CD4-positive, alpha-beta T cell treated with Interleukin-17A for 1 hour (primary cell): ENCODE results near the gene SLC25A44.
A peak's percentile ranks its signal among the peaks of the same experiment; 100 is the strongest.
"Not testable (repeated sequence)": the region's sequence is repeated elsewhere in the genome, so short reads cannot be mapped to it uniquely, and the experiment has no call there.

Experiments used
- DNase-seq: peaks from one replicate; pipeline ENCODE4 v3.0.0-alpha.2; 2020

The SLC25A44 gene

DNA sequence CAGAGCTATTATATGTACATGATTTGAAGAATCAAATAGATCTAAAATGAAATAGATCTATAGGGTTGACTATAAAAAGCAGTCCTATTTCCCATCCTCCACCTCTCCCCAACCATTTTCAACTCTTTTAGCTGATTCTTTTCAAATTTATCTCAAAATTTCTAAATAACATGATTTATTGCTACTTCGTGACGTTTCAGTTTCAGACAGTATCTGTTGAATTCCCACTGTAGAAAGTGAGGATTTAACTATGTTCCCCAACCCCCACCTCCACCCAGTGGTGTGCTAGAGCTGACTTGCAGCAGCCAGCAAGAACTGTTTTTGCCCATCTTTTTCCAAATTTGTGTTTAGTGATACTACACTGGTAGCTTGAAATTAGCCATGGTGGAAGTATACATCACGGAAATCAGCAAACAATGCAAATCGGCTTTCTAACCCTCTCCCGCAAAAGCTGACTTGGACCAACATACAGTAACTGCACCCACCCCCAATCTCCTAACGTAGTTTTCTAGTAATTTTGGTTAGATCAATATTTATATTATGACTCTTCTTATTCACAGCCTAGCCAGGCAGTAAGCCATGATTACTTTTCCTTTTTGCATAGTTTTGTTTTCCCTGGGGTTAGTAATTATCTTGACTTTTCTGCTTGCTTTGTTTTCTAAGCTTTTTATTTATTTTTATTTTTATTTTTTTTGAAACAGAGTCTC, 29.6 kb upstream of the SLC25A44 start:
- DNase-seq: no peak

DNA sequence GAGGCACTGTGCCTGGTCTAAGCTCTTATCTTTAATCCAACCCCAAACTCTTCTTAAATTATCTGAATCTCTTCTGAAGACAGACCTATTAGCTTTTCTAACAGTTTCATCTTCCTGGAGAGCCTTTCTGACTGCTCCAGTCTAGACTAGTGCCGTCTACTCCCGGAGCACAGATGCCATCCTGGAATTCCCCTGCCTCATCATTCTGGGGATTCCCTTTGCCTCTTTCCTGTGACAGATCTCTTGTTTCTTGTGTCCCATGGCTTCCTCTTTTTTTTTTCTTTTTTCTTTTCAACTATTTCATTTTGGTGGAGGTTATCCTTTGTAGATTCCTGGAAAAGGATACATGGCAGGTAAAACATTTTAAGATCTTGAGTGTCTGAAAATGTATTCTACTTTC, 28.8 kb upstream of the SLC25A44 start:
- no peak for DNase-seq

DNA sequence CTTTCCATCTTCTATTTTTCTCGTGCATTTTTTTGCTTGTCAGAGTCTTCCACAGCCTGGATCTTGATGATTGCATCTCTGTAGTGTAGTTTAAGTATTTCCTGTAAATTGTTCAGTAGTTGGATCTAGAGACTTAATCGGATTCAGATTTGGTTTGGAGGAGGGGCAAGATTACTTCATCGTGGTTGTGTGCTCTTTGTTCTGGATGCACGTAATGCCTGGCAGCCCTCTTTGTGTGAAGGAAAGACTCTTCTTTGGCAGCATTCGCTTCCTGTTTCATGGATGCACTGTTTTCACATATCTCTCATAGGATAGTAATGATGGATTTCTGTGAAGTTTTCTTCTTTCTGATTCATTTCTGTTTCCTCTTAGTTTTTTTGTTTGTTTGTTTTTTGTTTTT, 26.4 kb upstream of the SLC25A44 start:
- no peak for DNase-seq

DNA sequence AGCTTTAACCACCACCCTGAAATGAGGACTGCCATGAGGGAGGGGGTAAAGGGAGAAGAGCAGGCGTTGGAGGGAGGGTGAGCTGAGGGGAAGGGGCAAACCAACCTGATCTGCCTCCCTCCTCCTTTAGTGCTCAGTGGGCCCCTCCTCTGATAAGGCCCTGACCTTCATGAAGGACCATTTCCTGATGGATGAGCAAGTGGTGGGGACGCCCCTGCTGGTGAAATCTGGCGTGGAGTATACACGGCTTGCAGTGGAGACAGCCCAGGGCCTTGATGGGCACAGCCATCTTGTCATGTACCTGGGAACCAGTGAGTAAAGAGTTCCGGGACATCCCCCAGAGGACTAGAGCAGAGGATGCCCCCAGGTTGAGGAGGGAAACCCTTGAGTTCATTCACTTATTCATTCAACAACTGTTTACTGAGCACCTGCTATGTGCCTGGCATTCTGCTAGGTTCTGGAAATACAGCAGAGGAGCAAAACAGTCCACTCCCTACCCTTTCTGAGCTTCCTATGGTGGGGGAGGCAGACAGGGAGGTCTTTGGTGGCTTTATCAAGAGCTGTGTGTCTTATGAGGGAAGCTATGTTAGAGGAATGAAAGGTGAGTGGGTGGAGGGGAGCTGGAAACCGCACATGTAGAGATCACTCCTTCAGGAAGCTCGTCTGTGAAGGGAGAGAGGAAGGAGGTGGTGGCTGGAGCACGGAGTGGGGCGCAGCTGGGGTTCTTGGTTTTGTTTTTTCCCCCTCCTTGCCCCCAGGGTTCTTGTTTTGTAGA, 21.0 kb upstream of the SLC25A44 start:
- DNase-seq: no peak

DNA sequence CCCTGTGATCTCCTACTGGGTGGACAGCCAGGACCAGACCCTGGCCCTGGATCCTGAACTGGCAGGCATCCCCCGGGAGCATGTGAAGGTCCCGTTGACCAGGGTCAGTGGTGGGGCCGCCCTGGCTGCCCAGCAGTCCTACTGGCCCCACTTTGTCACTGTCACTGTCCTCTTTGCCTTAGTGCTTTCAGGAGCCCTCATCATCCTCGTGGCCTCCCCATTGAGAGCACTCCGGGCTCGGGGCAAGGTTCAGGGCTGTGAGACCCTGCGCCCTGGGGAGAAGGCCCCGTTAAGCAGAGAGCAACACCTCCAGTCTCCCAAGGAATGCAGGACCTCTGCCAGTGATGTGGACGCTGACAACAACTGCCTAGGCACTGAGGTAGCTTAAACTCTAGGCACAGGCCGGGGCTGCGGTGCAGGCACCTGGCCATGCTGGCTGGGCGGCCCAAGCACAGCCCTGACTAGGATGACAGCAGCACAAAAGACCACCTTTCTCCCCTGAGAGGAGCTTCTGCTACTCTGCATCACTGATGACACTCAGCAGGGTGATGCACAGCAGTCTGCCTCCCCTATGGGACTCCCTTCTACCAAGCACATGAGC, 17.2 kb upstream of the SLC25A44 start:
- no peak for DNase-seq

DNA sequence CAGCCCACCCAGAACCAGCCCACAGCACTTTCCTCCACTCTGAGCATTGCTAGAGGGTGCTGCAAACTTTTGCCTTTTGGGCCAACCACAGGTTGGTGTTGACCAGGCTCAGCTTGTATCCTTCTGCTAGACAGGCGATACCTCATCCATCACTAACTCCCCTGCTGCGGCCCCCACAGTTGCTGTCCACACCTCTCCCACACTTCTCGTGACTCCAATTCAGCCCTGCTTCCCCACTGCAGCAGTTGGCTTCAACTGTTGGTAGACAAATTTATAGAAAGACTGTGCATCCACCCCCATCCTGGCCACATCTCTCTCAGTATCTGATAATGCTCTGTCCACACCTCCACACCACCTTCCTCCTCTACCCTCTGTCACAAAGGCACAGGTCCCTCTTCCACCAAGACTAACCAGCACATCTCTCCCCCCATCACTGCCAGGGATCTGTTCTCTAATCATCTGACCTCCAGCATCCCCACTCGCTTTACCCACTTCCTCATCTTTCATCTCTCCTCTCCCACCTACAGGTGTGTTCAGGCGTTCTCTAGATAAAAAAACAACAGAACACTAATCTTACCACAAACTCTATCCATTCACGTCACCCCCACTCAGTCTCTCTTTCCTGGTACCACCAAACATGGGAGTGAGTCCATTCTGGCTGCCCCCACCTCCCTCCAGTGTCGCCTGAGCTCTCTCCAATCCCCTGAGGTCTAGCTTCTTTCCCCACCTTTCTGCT, 15.8 kb upstream of the SLC25A44 start:
- DNase-seq: peak; percentile 18

DNA sequence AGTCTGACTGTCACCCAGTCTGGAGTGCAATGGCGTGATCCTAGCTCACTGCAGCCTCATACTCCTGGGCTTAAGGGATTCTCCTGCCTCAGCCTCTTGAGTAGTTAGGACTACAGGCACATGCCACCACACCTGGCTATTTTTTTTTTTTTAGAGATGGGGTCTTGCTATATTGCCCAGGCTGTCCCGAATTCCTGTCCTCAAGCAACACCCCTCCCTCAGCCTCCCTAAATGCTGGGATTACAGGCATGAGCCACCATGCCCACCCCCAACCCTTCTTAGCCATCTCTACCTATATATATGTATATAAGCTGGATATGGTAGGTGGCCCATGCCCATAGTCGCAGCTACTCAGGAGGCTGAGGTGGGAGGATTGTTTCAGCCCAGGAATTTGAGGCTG, 13.4 kb upstream of the SLC25A44 start:
- DNase-seq: no peak

DNA sequence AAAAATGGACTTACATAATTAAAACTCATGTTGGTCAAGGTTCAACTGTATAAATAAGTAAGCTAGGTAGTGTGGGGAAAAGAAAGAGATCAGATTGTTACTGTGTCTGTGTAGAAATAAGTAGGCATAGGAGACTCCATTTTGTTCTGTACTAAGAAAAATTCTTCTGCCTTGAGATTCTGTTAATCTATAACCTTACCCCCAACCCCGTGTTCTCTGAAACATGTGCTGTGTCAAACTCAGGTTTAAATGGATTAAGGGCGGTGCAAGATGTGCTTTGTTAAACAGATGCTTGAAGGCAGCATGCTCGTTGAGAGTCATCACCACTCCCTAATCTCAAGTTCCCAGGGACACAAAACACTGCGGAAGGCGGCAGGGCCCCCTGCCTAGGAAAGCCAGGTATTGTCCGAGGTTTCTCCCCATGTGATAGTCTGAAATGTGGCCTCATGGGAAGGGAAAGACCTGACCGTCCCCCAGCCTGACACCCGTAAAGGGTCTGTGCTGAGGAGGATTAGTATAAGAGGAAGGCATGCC, 12.4 kb upstream of the SLC25A44 start:
- DNase-seq: not testable (repeated sequence)

DNA sequence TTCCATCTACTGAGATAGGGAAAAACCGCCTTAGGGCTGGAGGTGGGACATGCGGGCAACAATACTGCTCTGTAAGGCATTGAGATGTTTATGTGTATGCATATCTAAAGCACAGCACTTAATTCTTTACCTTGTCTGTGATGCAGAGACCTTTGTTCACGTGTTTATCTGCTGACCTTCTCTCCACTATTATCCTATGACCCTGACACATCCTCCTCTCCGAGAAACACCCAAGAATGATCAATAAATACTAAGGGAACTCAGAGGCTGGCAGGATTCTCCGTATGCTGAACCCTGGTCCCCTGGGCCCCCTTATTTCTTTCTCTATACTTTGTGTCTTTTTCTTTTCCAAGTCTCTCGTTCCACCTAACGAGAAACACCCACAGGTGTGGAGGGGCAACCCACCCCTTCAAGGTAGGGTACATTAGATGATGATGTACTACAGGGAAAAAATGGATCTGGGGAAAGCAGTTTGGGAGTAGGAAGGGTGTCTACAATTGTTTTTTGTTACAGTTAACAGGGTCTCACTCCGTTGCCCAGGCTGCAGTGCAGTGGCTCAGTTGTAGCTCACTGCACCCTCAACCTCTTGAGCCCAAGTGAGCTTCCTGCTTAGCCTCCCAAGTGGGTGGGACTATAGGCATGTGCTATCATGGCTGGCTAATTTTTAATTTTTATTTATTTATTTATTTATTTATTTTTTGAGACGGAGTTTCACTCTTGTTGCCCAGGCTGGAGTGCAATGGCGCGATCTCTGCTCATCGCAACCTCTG, 11.7 kb upstream of the SLC25A44 start:
- DNase-seq: not testable (repeated sequence)

DNA sequence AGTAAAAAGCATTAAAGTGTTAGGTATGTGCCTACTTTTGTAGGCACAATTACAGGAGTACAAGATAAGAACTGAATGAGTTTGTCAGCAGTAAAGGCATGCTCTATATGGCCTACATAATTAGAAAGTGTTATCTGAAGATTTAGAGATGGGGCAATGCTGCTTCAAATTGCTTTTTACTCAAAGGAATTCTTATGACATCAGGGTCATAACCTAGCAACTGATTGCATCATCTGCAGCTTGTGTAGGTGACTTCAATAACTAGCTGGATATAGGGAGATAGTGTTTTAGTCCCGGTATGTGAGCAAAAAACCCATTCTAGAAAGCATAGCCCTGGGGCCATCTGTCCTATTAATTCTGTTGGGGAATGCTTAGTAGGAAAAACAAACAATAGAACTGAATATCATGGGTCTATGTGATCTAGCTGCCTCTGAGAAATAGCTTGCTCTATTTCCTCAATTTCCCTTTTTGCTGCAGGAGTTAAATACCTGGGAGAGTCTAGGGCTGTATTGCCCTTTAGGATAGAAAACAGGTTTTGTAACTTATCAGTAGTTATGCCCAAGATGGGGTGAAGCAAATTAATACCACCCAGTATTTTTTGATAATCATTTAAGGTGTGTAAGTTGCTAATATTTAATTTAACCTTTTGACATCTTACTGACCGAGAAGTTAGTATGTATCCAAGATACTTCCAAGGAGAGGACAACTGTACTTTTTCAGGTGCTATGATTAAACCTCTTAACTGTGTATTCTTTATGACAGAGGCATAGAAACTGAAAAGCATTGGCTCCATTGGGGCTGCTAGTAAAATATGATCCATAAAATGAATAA, 7.3 kb upstream of the SLC25A44 start:
- not testable (repeated sequence) for DNase-seq

DNA sequence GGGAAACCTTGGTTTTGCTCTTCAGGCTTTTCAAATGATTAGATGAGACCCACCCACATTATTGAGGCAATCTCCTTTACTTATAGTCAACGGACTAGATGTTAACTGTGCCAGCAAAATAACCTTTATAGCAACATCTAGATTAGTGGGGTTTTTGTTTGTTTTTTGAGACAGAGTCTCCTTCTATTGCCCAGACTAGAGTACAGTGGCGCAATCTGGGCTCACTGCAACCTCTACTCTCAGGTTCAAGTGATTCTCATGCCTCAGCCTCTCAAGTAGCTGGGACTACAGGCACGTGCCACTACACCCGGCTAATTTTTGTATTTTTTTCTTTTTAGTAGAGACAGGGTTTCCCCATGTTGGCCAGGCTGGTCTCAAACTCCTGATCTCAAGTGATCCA, 3.6 kb upstream of the SLC25A44 start:
- not testable (repeated sequence) for DNase-seq

DNA sequence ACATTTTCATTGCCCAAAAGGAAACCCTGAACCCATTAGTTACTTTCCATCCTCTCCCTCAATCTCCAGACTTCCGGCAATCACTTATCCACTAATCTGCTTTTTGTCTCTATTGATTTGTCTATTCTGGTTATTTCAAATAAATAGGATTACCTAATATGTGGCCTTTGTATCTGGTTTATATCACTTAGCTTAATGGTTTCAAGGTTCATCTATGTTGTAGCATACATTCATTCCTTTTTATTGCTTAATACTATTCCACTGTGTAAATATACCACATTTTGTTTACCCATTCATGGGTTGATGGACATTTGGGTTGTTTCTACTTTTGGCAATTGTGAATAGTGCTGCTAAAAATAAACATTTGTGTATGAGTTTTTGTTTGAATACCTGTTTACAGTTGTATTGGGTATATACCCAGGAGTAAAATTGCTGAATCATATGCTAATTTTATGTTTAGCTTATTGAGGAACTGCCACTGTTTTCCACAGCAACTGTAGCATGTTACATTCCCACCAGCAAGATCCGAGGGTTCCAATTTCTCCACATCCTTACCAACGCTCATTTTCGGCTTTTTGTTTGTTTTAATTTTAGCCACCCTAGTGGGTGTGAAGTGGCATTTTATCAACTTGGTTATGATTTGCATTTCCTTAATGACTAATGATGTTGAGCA, 2.5 kb upstream of the SLC25A44 start:
- DNase-seq: no peak

DNA sequence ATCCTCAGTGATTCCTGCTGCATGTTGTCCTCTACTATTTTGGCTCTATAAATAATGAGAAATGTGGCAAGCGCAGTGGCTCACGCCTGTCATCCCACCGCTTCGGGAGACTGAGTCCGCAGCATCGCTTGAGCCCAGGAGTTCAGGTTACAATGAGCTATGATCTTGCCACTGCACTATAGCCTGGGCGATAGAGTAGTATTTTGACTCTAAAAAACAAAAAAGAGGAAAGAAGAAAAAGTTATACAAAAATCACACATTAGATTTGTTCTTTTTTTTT, 756 bp upstream of the SLC25A44 start:
- DNase-seq: no peak

DNA sequence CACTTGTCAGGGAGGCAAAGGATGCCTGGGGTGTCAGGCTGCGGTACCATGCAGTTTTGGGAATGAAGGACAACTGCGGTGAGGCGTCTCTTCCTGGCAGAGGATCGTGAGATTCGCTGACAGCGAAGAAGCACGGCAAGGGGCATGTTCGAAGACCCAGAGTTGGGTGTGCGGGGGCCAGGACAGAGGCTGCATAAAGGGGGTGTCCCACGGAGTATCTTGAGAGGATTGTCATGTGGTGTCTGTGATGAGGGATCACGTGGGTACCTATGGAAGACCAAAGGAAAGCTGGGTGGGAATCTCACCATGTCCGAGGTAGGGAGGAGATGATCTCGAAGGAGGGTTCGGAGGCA, 372 bp downstream of the SLC25A44 start:
- no peak for DNase-seq

DNA sequence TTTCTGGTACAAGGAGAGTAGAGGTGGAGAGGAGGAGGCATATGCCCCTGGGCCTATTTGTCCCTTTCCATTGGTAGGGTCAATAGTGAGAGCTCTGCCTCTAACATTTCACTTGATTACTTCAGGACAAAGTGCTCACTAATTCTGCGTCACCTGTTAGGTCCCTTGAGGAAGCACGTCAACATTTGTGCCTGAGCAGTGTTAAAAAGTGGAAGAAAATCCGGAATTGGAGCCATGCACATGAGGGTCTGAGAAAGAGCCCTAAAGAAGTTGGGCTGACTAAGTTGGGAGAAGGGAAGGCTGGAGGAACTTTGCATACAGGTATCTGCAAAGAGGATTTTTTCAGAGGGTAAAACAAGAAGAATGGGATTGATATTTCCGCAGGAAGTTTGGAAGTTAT, 1.9 kb downstream of the SLC25A44 start:
- no peak for DNase-seq

DNA sequence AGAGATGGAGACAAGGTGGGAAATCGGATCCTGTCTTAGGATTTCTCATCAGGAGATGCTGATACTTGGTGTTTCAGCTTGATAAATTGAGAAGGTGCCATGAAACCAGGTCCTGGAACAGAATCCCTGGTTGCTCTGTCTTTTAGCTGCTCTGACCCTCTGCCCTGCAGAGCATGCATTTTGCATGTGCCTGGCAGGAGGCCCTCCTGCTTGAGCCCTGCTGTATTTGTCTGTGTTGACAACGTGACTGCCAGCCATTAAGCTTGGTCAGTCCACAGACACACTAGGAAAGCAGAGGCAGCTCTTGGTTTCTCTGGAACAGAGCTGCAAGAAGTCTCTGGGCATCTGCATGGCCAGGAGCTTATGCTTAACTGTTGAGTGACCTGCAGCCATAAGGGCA, 2.5 kb downstream of the SLC25A44 start:
- no peak for DNase-seq

DNA sequence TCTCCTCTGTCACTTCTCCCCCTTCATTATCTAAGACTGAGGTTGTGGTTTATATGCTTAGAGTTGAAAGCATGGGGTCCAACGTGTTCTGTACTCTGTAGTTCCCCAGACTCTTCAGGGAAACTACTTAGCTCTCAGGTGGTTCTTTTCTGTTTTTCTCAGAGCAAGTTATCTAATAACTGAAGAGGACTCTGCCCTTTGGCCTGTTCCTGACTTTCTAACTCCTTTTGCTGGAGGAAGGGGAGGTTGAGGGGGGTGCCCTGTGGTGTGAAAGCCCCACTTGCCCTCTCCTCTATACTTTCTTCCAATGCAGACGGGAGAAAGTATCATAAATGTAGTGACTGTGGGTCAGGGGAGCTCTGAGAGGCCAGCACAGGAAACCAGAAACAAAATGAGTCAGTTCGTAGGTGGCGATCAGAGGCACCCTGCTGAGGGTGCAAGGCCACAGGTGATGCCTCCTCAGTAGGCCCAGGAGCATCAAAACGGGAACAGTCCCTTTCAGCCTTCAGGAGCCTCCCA, 5.0 kb downstream of the SLC25A44 start:
- no peak for DNase-seq

DNA sequence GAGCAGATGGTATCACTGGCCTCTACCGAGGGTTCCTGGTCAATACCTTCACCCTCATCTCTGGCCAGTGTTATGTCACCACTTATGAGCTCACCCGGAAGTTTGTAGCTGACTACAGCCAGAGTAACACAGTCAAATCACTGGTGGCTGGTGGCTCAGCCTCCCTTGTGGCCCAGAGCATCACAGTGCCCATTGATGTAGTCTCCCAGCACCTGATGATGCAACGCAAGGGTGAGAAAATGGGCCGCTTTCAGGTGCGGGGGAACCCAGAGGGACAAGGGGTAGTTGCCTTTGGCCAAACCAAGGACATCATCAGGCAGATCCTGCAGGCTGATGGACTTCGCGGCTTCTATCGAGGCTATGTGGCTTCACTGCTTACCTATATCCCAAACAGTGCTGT, 6.1 kb downstream of the SLC25A44 start:
- DNase-seq: no peak

DNA sequence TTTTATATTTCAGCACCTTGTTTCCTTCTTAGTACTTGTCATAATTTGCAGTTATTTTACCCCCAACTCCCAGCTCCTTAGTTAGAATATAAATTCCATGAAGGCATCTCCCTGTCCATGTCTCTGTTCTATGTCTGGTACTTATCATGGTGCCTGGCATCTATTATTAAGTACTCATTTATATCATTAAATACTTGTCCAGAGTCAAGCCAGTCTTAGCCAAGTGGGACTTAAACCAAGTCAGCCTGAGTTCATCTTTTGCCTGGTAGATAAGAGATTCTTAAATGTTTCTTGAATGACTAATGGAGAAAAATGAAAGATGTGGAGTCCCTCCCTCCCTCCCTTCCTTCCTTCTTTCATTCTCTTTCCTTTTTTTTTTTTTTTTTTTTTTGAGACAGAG, 9.4 kb downstream of the SLC25A44 start:
- DNase-seq: no peak

DNA sequence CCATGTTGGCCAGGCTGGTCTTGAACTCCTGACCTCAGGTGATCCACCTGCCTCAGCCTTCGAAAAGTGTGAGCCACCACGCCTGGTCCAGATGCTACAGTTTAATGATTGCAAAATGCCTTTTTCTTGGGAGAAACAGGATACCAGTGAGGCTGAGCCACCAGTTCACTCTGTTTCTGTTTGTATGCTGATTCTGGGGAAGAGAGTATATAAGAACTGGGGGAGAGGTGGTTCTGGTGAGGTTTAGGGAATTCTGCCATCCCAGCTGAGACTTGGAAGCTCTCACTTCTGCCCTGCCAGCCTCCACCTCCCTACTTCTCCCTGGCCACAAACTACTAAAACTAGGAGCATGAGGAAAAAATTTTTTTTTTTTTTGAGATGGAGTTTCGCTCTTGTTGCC, 10.8 kb downstream of the SLC25A44 start:
- DNase-seq: no peak

DNA sequence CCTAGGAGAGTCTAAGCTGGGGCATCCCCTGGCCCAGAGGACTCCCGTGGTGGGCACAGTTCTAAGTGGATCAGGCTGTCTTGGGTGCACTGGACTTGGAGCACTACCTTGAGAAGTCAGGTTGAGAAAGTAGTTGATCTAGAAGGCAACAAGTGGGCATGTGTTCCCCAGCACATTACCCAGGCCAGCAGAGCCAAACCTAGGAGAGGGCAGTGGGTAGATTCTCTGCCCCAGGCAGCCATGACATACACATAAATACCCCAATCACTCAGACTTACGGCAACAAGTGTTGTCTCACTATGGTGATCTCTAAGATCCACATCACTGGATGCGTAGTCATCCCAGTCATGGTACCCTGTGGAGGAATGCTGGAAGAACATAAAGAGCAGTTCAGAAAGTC, 17.3 kb downstream of the SLC25A44 start:
- DNase-seq: no peak
